GM23338 (cell line): Measurements from ENCODE around the gene KIAA0408. TPM values are rescaled to one million over a fixed set of nuclear protein-coding genes. Genes with fewer than 3 reads are reported as not detected.

Experiments used
- ATAC-seq: fragments of 200-7000 bp; cut with Tn5 transposase; 3 replicates; pipeline ENCODE4 v1.9.1; 2020
- DNase-seq: peaks from one replicate; pipeline ENCODE4 v3.0.0-alpha.2; 2015; ENCODE audit warnings: low spot score
- H2AFZ ChIP-seq: fragments of 200-600 bp; sonication (generic); 2 replicates; pipeline ENCODE4 v1.8.0; 2016; ENCODE audit warnings: antibody characterized with exemption, mild to moderate bottlenecking, moderate library complexity
- H3F3A ChIP-seq: fragments of 200-600 bp; sonication (generic); replicated peaks from 2 replicates; pipeline ENCODE4 v1.8.0; 2017; ENCODE audit warnings: antibody characterized with exemption, mixed run types, low read depth
- H3K27ac ChIP-seq: fragments of 200-600 bp; sonication (generic); 2 replicates; pipeline ENCODE4 v1.6.1; 2016; ENCODE audit warnings: low read depth
- H3K27me3 ChIP-seq: fragments of 200-600 bp; sonication (generic); 2 replicates; pipeline ENCODE4 v1.8.0; 2016; ENCODE audit warnings: mild to moderate bottlenecking, mixed run types, moderate library complexity; ENCODE audit not compliant: insufficient read depth
- H3K36me3 ChIP-seq: fragments of 200-600 bp; sonication (generic); 2 replicates; pipeline ENCODE4 v1.8.0; 2016; ENCODE audit warnings: mild to moderate bottlenecking; ENCODE audit not compliant: insufficient read depth
- H3K4me1 ChIP-seq: fragments of 200-600 bp; sonication (generic); 2 replicates; pipeline ENCODE4 v1.8.0; 2016; ENCODE audit warnings: mild to moderate bottlenecking, moderate library complexity; ENCODE audit not compliant: insufficient read depth
- H3K4me2 ChIP-seq: fragments of 200-600 bp; sonication (generic); 2 replicates; pipeline ENCODE4 v1.7.1; 2017; ENCODE audit warnings: mixed run types
- H3K4me3 ChIP-seq: fragments of 200-600 bp; sonication (generic); 2 replicates; pipeline ENCODE4 v1.6.1; 2016; ENCODE audit warnings: mixed run types
- H3K79me2 ChIP-seq: fragments of 200-600 bp; sonication (generic); replicated peaks from 2 replicates; pipeline ENCODE4 v1.8.0; 2017; ENCODE audit warnings: mild to moderate bottlenecking; ENCODE audit not compliant: insufficient read depth
- H3K9me2 ChIP-seq: fragments of 200-600 bp; sonication (generic); 2 replicates; pipeline ENCODE4 v1.8.0; 2017; ENCODE audit not compliant: insufficient read depth
- H4K20me1 ChIP-seq: fragments of 200-600 bp; sonication (generic); replicated peaks from 2 replicates; pipeline ENCODE4 v1.8.0; 2017; ENCODE audit warnings: mild to moderate bottlenecking; ENCODE audit not compliant: insufficient read depth
- H3K27ac Mint-ChIP-seq: 2 replicates; pipeline ENCODE4 v1.8.0; 2020; ENCODE audit warnings: inconsistent platforms, mild to moderate bottlenecking, moderate library complexity, mixed read lengths
- H3K27me3 Mint-ChIP-seq: 3 replicates; pipeline ENCODE4 v1.8.0; 2022; ENCODE audit warnings: low read depth, mild to moderate bottlenecking, moderate library complexity, mixed read lengths, inconsistent platforms; ENCODE audit not compliant: insufficient read depth, poor library complexity
- H3K36me3 Mint-ChIP-seq: 3 replicates; pipeline ENCODE4 v1.8.0; 2021; ENCODE audit warnings: low read depth, mild to moderate bottlenecking, inconsistent platforms, moderate library complexity, mixed read lengths
- H3K4me1 Mint-ChIP-seq: 3 replicates; pipeline ENCODE4 v1.8.0; 2020; ENCODE audit warnings: mild to moderate bottlenecking, inconsistent platforms, mixed read lengths
- H3K4me3 Mint-ChIP-seq: 3 replicates; pipeline ENCODE4 v1.8.0; 2021; ENCODE audit warnings: moderate library complexity, mild to moderate bottlenecking, inconsistent platforms, mixed read lengths
- H3K9me3 Mint-ChIP-seq: 3 replicates; pipeline ENCODE4 v1.8.0; 2020; ENCODE audit warnings: moderate library complexity, mild to moderate bottlenecking, inconsistent platforms, mixed read lengths
- CREB1 ChIP-seq: fragments of 250-450 bp; sonication (Bioruptor Pico); IDR thresholded peaks from 2 replicates; pipeline ENCODE4 v1.5.0; 2020; ENCODE audit warnings: low read depth, mild to moderate bottlenecking, moderate library complexity
- CTCF ChIP-seq, 2 experiments: fragments of 200-600 bp in 1 of 2; sonication (generic) in 1 of 2; conservative IDR thresholded peaks; 2 replicates each; pipeline versions ENCODE4 v1.5.1 to v1.6.1; 2016 to 2017; ENCODE audit warnings: antibody characterized with exemption in 2 of 2, low read depth in 2 of 2, mild to moderate bottlenecking in 2 of 2, moderate library complexity in 1 of 2
- EZH2 ChIP-seq: fragments of 200-600 bp; sonication (generic); IDR thresholded peaks from one replicate; pipeline ENCODE4 v1.8.0; 2017; ENCODE audit warnings: antibody characterized with exemption, mild to moderate bottlenecking, low read depth; ENCODE audit not compliant: unreplicated experiment
- EZH2phosphoT487 ChIP-seq: fragments of 200-600 bp; sonication (generic); IDR thresholded peaks from one replicate; pipeline ENCODE4 v1.8.1; 2018; ENCODE audit warnings: antibody characterized with exemption; ENCODE audit not compliant: unreplicated experiment
- JUNB ChIP-seq: IDR thresholded peaks from one replicate; pipeline ENCODE4 v1.6.1; 2016; ENCODE audit warnings: antibody characterized with exemption; ENCODE audit not compliant: unreplicated experiment
- NANOG ChIP-seq: IDR thresholded peaks from 2 replicates; pipeline ENCODE4 v1.6.1; 2016; ENCODE audit warnings: antibody characterized with exemption, borderline replicate concordance
- POLR2AphosphoS5 ChIP-seq: IDR thresholded peaks from 2 replicates; pipeline ENCODE4 v1.6.1; 2016; ENCODE audit warnings: antibody characterized with exemption, low read depth
- REST ChIP-seq: IDR thresholded peaks from one replicate; pipeline ENCODE4 v1.6.1; 2018; ENCODE audit warnings: antibody characterized with exemption; ENCODE audit not compliant: unreplicated experiment
- ZNF114 ChIP-seq: fragments of 250-450 bp; sonication (Bioruptor Pico); IDR thresholded peaks from 2 replicates; pipeline ENCODE4 v1.5.0; 2020; ENCODE audit warnings: mild to moderate bottlenecking, moderate library complexity
- long read RNA-seq: library from polyadenylated mRNA; unstranded; transcript quantifications from one replicate; pipeline ENCODE4 v2.0.0, GENCODE V29; 2020; ENCODE audit not compliant: unreplicated experiment
- polyA plus RNA-seq: library from polyadenylated mRNA; unstranded; fragments of >200 nt; fragmentation: Nextera tagmentation; extraction: Ambion mirVana; gene quantifications from 2 replicates; pipeline ENCODE4 v1.2.1, GENCODE V29; 2016
- total RNA-seq: library from RNA; depleted of rRNA; stranded (reverse); fragments of >200 nt; shearing (Covaris generic); gene quantifications from 2 replicates; pipeline ENCODE4 v1.2.3, GENCODE V29; 2014; rRNA removed

The KIAA0408 gene
- total RNA-seq (4.0 and 7.6 TPM in 2 replicates), polyA plus RNA-seq (6.5 and 9.1 TPM in 2 replicates)
- long read RNA-seq, result 0 reads

DNA sequence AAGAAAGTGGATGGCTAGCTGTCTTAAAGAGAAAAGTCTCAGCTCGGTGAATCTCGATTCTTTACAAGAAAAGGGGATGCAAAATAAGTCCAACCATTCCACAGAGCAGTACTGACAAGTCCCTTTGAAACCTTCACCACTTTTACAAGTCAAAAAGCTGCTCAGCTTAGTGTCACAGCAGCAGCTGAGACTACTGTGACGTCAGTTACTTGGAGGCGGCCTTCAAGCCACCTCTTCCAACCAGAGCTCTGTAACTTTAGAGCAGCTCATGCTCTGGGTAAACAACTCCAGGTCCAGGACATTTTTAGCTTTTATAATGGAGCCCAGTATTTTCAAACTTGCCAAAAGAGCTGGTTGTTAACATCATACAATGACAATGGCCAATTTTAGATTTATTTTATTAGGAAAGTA is at the start of gene KIAA0408:
TSS of gene KIAA0408 (minus strand) at position 159 of the 411 bp plus-strand sequence. CDS start 5,408 bp downstream, outside the sequence.
- Histone ChIP-seq H3K79me2 (no peaks in the 10 kb centered on the region), H3K4me1 (peaks cover 39% of the 10 kb centered on the region), H3K4me3 (no peak within 1 kb of the TSS), H3K36me3 (no peaks in the 10 kb centered on the region), H3K4me2 (peak within 1 kb of the TSS; percentile 34), H3K9me2 (no peaks in the 10 kb centered on the region), H2AFZ (no peak within 1 kb of the TSS), H3K27ac (0 out of 2 replicates have a peak within 1 kb of the TSS, but pooled peaks have one; percentile 42), H4K20me1 (no peaks in the 10 kb centered on the region), H3K27me3 (no peaks in the 10 kb centered on the region), H3F3A (no peaks in the 10 kb centered on the region)
- H3K27ac Mint-ChIP-seq, result peak within 1 kb of the TSS; percentile 72
- TF ChIP-seq ZNF114 (CRISPR knock-in tag) (no peak), CREB1 (CRISPR knock-in tag) (peak; percentile 91)
- DNase-seq (peak; percentile 72), ATAC-seq (peak; percentile 93)
- no peaks in the 10 kb centered on the region for H3K9me3 Mint-ChIP-seq
- H3K27me3 Mint-ChIP-seq, result no peaks in the 10 kb centered on the region
- peaks cover 51% of the 10 kb centered on the region for H3K4me1 Mint-ChIP-seq
- no peaks in the 10 kb centered on the region for H3K36me3 Mint-ChIP-seq
- peak within 1 kb of the TSS; percentile 34; the same call in 2 of the 3 replicates for H3K4me3 Mint-ChIP-seq

DNA sequence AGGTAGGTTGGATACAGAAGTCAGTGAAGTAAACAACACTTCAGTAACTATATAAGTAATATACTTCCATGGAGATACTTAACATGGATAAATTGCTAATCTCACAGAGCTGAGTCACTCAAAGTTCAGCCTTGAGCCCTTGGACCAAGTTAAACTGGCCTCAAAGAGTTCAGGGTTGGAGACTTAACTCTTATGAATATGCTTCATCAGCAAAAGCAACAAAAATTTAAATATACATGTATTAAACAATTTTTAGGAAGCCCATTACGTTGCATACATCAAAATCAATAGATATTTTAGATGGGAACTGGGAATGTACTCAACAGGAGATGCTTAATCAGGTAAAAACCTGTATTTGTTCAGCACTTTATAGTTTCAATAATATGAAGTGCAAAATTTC is 47.7 kb upstream of the KIAA0408 start:
- H2AFZ ChIP-seq, result no peak overlapping the region
- Mint-ChIP-seq H3K9me3 (no peaks in the 10 kb centered on the region), H3K36me3 (peaks cover 30% of the 10 kb centered on the region; the same call in 2 of the 3 replicates), H3K27ac (no peak overlapping the region), H3K27me3 (no peaks in the 10 kb centered on the region), H3K4me1 (no peaks in the 10 kb centered on the region), H3K4me3 (no peak overlapping the region)
- H3K4me3 ChIP-seq, result no peak overlapping the region
- DNase-seq (no peak), ATAC-seq (no peak)
- TF ChIP-seq EZH2phosphoT487 (no peak), NANOG (no peak), CTCF (conservative IDR thresholded peaks at IDR 0.05; ENCODE audit: low read depth in 2 of 2) (no peak), JUNB (no peak)
- H3K9me2 ChIP-seq, result no peaks in the 10 kb centered on the region
- H3K4me1 ChIP-seq, result no peaks in the 10 kb centered on the region
- H3K79me2 ChIP-seq, result no peaks in the 10 kb centered on the region
- no peak overlapping the region for H3K27ac ChIP-seq
- peaks cover 9% of the 10 kb centered on the region; the same call in 1 of the 2 replicates for H3K36me3 ChIP-seq
- no peaks in the 10 kb centered on the region for H3K27me3 ChIP-seq
- no peaks in the 10 kb centered on the region for H3F3A ChIP-seq
- H3K4me2 ChIP-seq, result no peak overlapping the region
- peaks cover 4% of the 10 kb centered on the region; the same call in 1 of the 2 replicates for H4K20me1 ChIP-seq

GRCh38 chr6:127503022-127503421 is 43.8 kb upstream of the KIAA0408 start:
- Histone ChIP-seq H2AFZ (no peak overlapping the region), H3K79me2 (no peaks in the 10 kb centered on the region), H3K4me3 (no peak overlapping the region), H4K20me1 (no peaks in the 10 kb centered on the region; the same call in 1 of the 2 replicates), H3K4me1 (no peaks in the 10 kb centered on the region), H3K27ac (no peak overlapping the region), H3K9me2 (no peaks in the 10 kb centered on the region), H3K4me2 (no peak overlapping the region), H3K36me3 (no peaks in the 10 kb centered on the region), H3F3A (no peaks in the 10 kb centered on the region), H3K27me3 (no peaks in the 10 kb centered on the region)
- no peak overlapping the region for H3K4me3 Mint-ChIP-seq
- no peak overlapping the region for H3K27ac Mint-ChIP-seq
- H3K27me3 Mint-ChIP-seq, result no peaks in the 10 kb centered on the region
- no peak for ATAC-seq
- H3K36me3 Mint-ChIP-seq, result peaks cover 4% of the 10 kb centered on the region; the same call in 1 of the 3 replicates
- H3K4me1 Mint-ChIP-seq, result no peaks in the 10 kb centered on the region
- no peaks in the 10 kb centered on the region for H3K9me3 Mint-ChIP-seq
- no peak for DNase-seq
- TF ChIP-seq EZH2phosphoT487, result no peak
- TF ChIP-seq NANOG, result no peak
- TF ChIP-seq POLR2AphosphoS5, result no peak
- no peak for TF ChIP-seq REST
- no peak for TF ChIP-seq EZH2
- no peak for TF ChIP-seq CREB1 (CRISPR knock-in tag)
